HUES64 (cell line): Measurements from ENCODE around the gene SEC24C.
"Not testable (repeated sequence)": the region's sequence is repeated elsewhere in the genome, so short reads cannot be mapped to it uniquely, and the experiment has no call there.

Source experiments
- H3K27ac ChIP-seq: 2 replicates; pipeline ENCODE4 v1.7.0; 2013; ENCODE audit warnings: low read depth, low read length, inconsistent platforms
- H3K27me3 ChIP-seq: 2 replicates; pipeline ENCODE4 v1.6.1; 2013; ENCODE audit warnings: mild to moderate bottlenecking, low read length; ENCODE audit not compliant: insufficient read depth
- H3K36me3 ChIP-seq: 2 replicates; pipeline ENCODE4 v1.6.1; 2013; ENCODE audit warnings: mild to moderate bottlenecking, low read length; ENCODE audit not compliant: insufficient read depth
- H3K4me1 ChIP-seq: 2 replicates; pipeline ENCODE4 v1.6.1; 2013; ENCODE audit warnings: mild to moderate bottlenecking, low read length, moderate library complexity; ENCODE audit not compliant: insufficient read depth
- H3K4me3 ChIP-seq: 2 replicates; pipeline ENCODE4 v1.5.1; 2013; ENCODE audit warnings: mild to moderate bottlenecking, low read length, moderate library complexity
- H3K9ac ChIP-seq: 2 replicates; pipeline ENCODE4 v1.6.1; 2013; ENCODE audit warnings: mild to moderate bottlenecking, low read depth, low read length
- H3K9me3 ChIP-seq: 2 replicates; pipeline ENCODE4 v1.6.1; 2013; ENCODE audit warnings: low read depth, low read length; ENCODE audit not compliant: insufficient read depth
- WGBS: fragments of 150-250, 120-280 bp; methylation state at CpG from one replicate; pipeline ENCODE4 v1.1.7; 2013; ENCODE audit warnings: missing lambda C conversion rate; 5-methylcytosine and 5-hydroxymethylcytosine counted together

Gene SEC24C

GRCh38 chr10:73785721-73786511 lies 41.7 kb downstream of the SEC24C start:
- no peaks in the 10 kb centered on the region for H3K9me3 ChIP-seq
- H3K4me3 ChIP-seq: peak overlapping the region; percentile 86
- WGBS: 2% methylated on average over 54 of the region's 54 CpGs
- no peak overlapping the region for H3K27ac ChIP-seq
- H3K27me3 ChIP-seq: no peaks in the 10 kb centered on the region
- H3K9ac ChIP-seq: peak overlapping the region; percentile 62
- peaks cover 13% of the 10 kb centered on the region for H3K4me1 ChIP-seq
- H3K36me3 ChIP-seq: peaks cover 17% of the 10 kb centered on the region

GRCh38 chr10:73786512-73786885 lies 42.3 kb downstream of the SEC24C start:
- WGBS: 16% methylated on average over 2 of the region's 2 CpGs
- no peaks in the 10 kb centered on the region for H3K27me3 ChIP-seq
- H3K27ac ChIP-seq: no peak overlapping the region
- no peaks in the 10 kb centered on the region for H3K9me3 ChIP-seq
- peaks cover 10% of the 10 kb centered on the region for H3K4me1 ChIP-seq
- H3K36me3 ChIP-seq: peaks cover 23% of the 10 kb centered on the region
- H3K9ac ChIP-seq: 0 out of 2 replicates have a peak overlapping the region, but pooled peaks have one; percentile 62
- peak overlapping the region; percentile 86 for H3K4me3 ChIP-seq

- WGBS: 94% methylated on average over 21 of the region's 21 CpGs
- not testable (repeated sequence) for H3K9me3 ChIP-seq, H3K9ac ChIP-seq, H3K4me3 ChIP-seq, H3K27me3 ChIP-seq, H3K27ac ChIP-seq
- Histone ChIP-seq H3K4me1 (peaks cover 10% of the 10 kb centered on the region), H3K36me3 (peaks cover 29% of the 10 kb centered on the region)
Measured at GRCh38 chr10:73787031-73787800, 43.0 kb downstream of the SEC24C start.

GRCh38 chr10:73788864-73789658 lies 44.9 kb downstream of the SEC24C start:
- Histone ChIP-seq H3K27ac (no peak overlapping the region), H3K9ac (no peak overlapping the region), H3K27me3 (no peaks in the 10 kb centered on the region), H3K9me3 (no peaks in the 10 kb centered on the region), H3K36me3 (peaks cover 42% of the 10 kb centered on the region), H3K4me3 (no peak overlapping the region), H3K4me1 (peaks cover 5% of the 10 kb centered on the region)
- WGBS: 93% methylated on average over 17 of the region's 17 CpGs

- H3K4me3 ChIP-seq: no peak overlapping the region
- no peaks in the 10 kb centered on the region for H3K9me3 ChIP-seq
- peaks cover 47% of the 10 kb centered on the region for H3K36me3 ChIP-seq
- H3K27ac ChIP-seq: no peak overlapping the region
- H3K9ac ChIP-seq: no peak overlapping the region
- H3K4me1 ChIP-seq: peaks cover 5% of the 10 kb centered on the region
- 94% methylated on average over 10 of the region's 10 CpGs for WGBS
- H3K27me3 ChIP-seq: no peaks in the 10 kb centered on the region
Measured at GRCh38 chr10:73789659-73790055, 45.5 kb downstream of the SEC24C start.

GRCh38 chr10:73790886-73791625 lies 46.9 kb downstream of the SEC24C start:
- Histone ChIP-seq H3K4me1 (peaks cover 5% of the 10 kb centered on the region), H3K27me3 (no peaks in the 10 kb centered on the region), H3K27ac (no peak overlapping the region), H3K4me3 (no peak overlapping the region), H3K9ac (no peak overlapping the region), H3K9me3 (no peaks in the 10 kb centered on the region), H3K36me3 (peaks cover 56% of the 10 kb centered on the region)
- 95% methylated on average over 22 of the region's 22 CpGs for WGBS

GRCh38 chr10:73791871-73792400 lies 47.8 kb downstream of the SEC24C start:
- no peak overlapping the region for H3K9ac ChIP-seq
- H3K27me3 ChIP-seq: no peaks in the 10 kb centered on the region
- H3K36me3 ChIP-seq: peaks cover 64% of the 10 kb centered on the region
- H3K9me3 ChIP-seq: no peaks in the 10 kb centered on the region
- H3K4me3 ChIP-seq: no peak overlapping the region
- no peaks in the 10 kb centered on the region for H3K4me1 ChIP-seq
- 95% methylated on average over 26 of the region's 26 CpGs for WGBS
- no peak overlapping the region for H3K27ac ChIP-seq

- Histone ChIP-seq H3K4me1 (no peaks in the 10 kb centered on the region), H3K36me3 (peaks cover 79% of the 10 kb centered on the region), H3K27me3 (no peaks in the 10 kb centered on the region), H3K9ac (no peak overlapping the region), H3K4me3 (no peak overlapping the region), H3K27ac (no peak overlapping the region), H3K9me3 (no peaks in the 10 kb centered on the region)
- 93% methylated on average over 5 of the region's 5 CpGs for WGBS
Measured at GRCh38 chr10:73793456-73793855, 49.3 kb downstream of the SEC24C start.

- H3K4me3 ChIP-seq, H3K9me3 ChIP-seq, H3K27ac ChIP-seq, H3K9ac ChIP-seq, H3K4me1 ChIP-seq, H3K27me3 ChIP-seq: not testable (repeated sequence)
- H3K36me3 ChIP-seq: peaks cover 74% of the 10 kb centered on the region
- 96% methylated on average over 10 of the region's 10 CpGs for WGBS
Measured at GRCh38 chr10:73795491-73795890, 51.3 kb downstream of the SEC24C start.

GRCh38 chr10:73796035-73796434 lies 51.9 kb downstream of the SEC24C start:
- not testable (repeated sequence) for H3K27ac ChIP-seq, H3K9me3 ChIP-seq, H3K4me1 ChIP-seq, H3K9ac ChIP-seq, H3K27me3 ChIP-seq, H3K4me3 ChIP-seq
- peaks cover 73% of the 10 kb centered on the region for H3K36me3 ChIP-seq
- 99% methylated on average over 8 of the region's 8 CpGs for WGBS
